AG04449 (cell line): ENCODE measurements around the gene CYP2A7.
"Not testable (repeated sequence)": the region's sequence is repeated elsewhere in the genome, so short reads cannot be mapped to it uniquely, and the experiment has no call there.

ENCODE experiments used
- CTCF ChIA-PET: fragments of 350-600 bp; formaldehyde crosslinking; extraction: SDS; loops from one replicate; lab custom pipeline; 2021; ENCODE audit warnings: antibody characterized with exemption; lab: Yijun Ruan, JAX
- POLR2A ChIA-PET: fragments of 400-600, 350-600 bp; formaldehyde crosslinking; extraction: SDS; loops from one replicate; lab custom pipeline; 2020; ENCODE audit warnings: antibody characterized with exemption, inconsistent platforms; lab: Yijun Ruan, JAX
- DNase-seq: peaks from one replicate; pipeline ENCODE4 v3.0.0-alpha.2; 2010; ENCODE audit warnings: low read depth, low spot score
- H3K4me3 ChIP-seq: 2 replicates; pipeline ENCODE4 v1.5.1; 2011; ENCODE audit warnings: low read depth, mild to moderate bottlenecking, control low read depth, low read length
- TF ChIP-seq, protein P1 (sequence below): IDR thresholded peaks from one replicate; pipeline ENCODE4 v1.5.1; 2011; ENCODE audit warnings: mild to moderate bottlenecking, moderate library complexity, low read length, control low read depth, inconsistent platforms; ENCODE audit not compliant: insufficient read depth; ENCODE audit errors: missing control alignments

CYP2A7 gene

DNA sequence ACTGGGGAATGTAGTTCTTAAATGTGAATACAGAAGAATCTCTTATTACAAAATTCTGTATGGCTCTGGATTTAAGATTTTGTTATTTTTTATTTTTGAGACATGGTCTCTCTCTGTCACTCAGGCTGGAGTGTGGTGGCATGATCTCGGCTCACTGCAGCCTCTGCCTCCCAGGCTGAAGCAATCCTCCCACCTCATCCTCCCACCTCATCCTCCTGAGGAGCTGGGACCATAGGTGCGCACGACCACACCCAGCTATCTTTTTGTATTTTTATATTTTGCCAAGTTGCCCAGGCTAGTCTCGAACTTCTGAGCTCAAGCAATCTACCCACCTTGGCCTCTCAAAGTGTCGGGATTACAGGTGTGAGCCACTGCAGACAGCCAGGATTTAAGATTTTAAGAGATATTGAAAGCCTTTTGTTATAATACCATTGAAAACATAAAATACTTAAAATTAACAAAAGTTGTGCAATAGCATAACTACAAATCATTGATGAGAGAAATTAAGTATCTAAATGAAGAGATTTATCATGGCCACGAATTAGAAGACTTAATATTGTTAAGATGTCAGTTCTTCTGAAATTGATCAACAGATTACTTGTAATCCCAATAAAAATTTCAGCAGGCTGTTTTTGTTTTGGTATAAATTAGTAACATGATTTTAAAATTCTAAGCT is 45.1 kb downstream of the CYP2A7 start:
- no peak overlapping the region for H3K4me3 ChIP-seq
- ChIA-PET POLR2A (no interaction called here), CTCF (no interaction called here)
- TF ChIP-seq, protein P1, sequence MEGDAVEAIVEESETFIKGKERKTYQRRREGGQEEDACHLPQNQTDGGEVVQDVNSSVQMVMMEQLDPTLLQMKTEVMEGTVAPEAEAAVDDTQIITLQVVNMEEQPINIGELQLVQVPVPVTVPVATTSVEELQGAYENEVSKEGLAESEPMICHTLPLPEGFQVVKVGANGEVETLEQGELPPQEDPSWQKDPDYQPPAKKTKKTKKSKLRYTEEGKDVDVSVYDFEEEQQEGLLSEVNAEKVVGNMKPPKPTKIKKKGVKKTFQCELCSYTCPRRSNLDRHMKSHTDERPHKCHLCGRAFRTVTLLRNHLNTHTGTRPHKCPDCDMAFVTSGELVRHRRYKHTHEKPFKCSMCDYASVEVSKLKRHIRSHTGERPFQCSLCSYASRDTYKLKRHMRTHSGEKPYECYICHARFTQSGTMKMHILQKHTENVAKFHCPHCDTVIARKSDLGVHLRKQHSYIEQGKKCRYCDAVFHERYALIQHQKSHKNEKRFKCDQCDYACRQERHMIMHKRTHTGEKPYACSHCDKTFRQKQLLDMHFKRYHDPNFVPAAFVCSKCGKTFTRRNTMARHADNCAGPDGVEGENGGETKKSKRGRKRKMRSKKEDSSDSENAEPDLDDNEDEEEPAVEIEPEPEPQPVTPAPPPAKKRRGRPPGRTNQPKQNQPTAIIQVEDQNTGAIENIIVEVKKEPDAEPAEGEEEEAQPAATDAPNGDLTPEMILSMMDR = no peak
- no peak for DNase-seq

DNA sequence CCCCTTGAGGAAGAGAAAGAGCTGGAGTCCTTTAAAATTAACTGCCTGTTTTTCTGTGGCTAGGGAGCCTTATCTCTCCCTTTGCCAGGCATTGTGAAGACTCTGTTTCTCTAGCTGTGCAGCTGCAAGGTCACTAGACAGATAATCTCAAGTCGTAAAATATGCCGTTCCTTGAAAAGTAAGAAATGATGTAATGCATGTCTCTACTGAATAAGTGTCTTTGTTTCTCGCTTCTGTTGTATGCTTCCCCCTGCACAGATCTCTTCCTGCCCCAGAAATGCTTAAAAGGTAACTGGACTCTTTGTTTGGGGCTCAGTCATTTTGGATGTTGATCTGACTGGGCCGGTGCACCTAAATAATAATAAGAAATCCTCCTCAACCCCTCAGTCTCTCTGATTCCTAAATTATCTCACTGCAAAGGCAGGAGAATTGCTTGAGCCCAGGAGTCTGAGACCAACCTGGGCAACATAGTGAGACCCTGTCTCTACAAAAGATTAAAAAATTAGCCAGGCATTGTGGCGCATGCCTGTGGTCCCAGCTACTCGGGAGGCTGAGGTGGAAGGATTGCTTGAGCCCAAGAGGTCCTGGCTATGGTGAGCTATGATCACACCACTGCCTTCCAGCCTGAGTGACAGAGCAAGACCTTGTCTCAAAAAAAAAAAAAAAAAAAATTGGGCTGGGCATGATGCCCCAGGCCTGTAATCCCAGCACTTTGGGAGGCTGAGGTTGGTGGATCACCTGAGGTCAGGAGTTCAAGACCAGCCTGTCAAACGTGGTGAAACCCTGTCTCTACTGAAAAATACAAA is 48.1 kb downstream of the CYP2A7 start:
- POLR2A ChIA-PET, H3K4me3 ChIP-seq, CTCF ChIA-PET, DNase-seq: not testable (repeated sequence)

DNA sequence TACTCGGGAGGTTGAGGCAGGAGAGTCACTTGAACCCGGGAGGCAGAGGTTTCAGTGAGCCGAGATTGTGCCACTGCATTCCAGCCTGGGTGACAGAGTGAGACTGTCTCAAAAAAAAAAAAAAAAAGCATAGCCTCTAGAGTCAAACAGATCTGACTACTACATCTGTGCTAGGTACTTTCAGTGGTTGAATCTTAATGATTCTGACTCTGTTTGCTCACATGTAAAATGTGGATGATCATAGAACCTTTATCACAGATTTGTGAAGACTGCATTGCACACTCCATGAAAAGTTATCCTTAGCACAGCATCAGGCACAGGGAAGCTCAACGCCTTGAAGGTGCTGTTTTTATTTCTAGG is 49.6 kb downstream of the CYP2A7 start:
- H3K4me3 ChIP-seq, DNase-seq, CTCF ChIA-PET: not testable (repeated sequence)
- POLR2A ChIA-PET = interaction anchor here (0.7 kb wide), 1 partner anchor 12 kb away, joined by 3 read pairs; no protein-coding TSS in a partner anchor

DNA sequence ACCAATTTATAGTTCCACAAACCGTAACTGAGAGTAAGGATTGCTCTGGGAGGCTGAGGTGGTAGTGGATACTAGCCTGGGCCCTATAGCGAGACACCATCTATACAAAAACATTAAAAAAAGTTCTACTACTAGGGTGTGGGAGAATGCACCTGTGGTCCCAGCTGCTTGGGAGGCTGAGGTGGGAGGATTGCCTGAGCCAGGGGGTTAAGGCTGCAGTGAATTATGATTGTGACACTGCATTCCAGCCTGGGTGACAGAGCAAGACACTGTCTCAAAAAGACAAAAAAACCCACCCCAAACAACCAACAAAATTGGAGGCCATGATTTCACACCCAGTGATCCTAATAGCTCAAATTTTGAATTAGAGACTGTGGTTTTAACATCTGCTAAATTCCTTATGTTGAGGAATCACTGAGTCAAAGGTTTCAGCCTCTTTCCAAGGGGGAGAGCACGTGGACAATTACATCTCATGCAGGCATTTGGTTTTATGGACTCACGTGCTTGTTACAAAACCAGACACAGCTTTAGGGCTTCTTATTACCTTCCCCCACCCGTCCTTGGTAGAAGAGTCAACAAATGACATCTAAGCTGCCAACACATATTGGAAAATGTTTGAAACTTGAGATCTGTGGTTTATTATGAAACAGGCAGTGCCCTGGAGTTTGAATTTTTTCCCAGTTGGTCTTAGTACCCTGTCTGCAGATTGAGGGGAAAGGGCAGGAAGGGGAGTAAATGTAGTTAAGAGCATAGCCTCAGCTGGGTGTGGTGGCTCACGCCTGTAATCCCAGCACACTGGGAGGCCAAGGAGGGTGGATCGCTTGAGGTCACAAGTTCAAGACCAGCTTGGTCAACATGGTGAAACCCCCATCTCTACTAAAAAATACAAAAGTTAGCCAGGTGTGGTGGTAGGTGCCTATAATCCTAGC is 50.3 kb downstream of the CYP2A7 start:
- ChIA-PET CTCF (interaction anchor here (1.7 kb wide), 1 partner anchor 12 kb away, joined by 10 read pairs; no protein-coding TSS in a partner anchor), POLR2A (interaction anchor here (0.7 kb wide), 1 partner anchor 11 kb away, joined by 3 read pairs; no protein-coding TSS in a partner anchor)
- H3K4me3 ChIP-seq = no peak overlapping the region
- TF ChIP-seq, protein P1 = no peak
- DNase-seq = peak; percentile 97

DNA sequence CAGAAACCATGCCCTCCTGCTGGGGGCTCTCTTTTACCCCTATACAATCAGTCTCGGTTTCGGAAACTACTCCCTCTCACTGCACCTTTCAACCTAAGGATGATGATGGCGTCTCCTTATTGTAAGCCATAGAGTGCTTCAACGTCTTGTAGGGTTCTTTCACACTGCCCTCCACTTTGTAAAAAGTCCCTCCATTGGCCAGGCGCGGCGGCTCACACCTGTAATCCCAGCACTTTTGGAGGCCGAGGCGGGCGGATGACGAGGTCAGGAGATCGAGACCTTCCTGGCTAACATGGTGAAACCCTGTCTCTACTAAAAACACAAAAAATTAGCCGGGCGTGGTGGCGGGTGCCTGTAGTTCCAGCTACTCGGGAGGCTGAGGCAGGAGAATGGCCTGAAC is 51.3 kb downstream of the CYP2A7 start:
- POLR2A ChIA-PET, DNase-seq, H3K4me3 ChIP-seq: not testable (repeated sequence)
- CTCF ChIA-PET = interaction anchor here (0.9 to 1.7 kb wide), 2 partner anchors 11 to 1434 kb away, joined by 3 to 10 read pairs; no protein-coding TSS in a partner anchor

DNA sequence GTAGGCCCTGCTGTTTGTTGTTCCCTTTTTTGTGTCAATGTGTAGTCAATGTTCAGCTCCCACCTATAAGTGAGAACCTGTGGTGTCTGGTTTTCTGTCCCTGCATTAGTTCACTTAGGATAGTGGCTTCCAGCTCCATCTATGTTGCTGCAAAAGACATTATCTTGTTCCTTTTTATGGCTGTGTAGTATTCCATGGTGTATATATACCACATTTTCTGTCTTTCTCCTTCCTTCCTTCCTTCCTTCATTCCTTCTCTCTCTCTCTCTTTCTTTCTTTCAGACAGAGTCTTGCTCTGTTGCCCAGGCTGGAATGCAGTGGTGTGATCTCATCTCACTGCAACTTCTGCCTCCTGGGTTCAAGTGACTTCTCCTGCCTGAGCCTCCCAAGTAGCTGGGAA is 52.8 kb downstream of the CYP2A7 start:
- no peak for DNase-seq
- CTCF ChIA-PET = interaction anchor here (0.9 to 1.3 kb wide), 2 partner anchors 9 to 10 kb away, joined by 4 read pairs; no protein-coding TSS in a partner anchor
- POLR2A ChIA-PET = no interaction called here
- H3K4me3 ChIP-seq = no peak overlapping the region
- TF ChIP-seq, protein P1 = no peak

DNA sequence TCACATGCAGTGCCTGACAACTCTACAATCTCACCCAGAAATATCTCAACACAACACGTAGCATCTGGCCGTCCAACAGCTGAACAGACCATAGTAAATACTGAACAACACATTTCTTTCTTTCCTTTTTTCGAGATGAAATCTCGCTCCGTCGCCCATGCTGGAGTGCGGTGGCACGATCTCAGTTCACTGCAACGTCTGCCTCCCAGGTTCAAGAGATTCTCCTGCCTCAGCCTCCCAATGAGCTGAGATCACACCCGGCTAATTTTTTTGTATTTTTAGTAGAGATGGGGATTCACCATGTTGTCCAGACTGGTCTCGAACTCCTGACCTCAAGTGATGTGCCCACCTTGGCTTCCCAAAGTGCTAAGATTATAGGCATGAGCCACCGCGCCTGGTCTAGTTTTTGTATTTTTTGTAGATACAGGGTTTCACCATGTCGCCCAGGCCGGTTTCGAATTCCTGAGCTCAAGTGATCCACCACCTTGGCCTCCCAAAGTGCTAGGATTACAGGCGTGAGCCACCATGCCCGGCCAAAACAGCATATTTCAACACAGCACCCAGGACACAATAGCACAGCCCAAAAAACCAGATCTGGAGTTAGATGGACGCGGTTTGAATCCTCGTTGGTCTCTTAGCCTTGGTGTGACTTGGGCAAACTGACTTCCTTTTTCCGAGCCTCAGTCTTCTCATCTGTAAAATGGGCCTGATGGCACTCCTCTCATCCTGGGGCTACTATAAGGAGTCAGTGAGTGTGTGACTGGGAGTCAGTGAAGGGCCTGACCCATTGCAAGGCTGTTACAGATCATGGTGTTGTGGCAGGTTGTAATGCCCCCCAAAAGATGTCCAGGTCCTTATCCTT is 54.4 kb downstream of the CYP2A7 start:
- ChIA-PET CTCF (interaction anchor here (1.4 kb wide), 1 partner anchor 11 kb away, joined by 3 read pairs; no protein-coding TSS in a partner anchor), POLR2A (no interaction called here)
- DNase-seq = no peak
- TF ChIP-seq, protein P1 = no peak
- H3K4me3 ChIP-seq = no peak overlapping the region

DNA sequence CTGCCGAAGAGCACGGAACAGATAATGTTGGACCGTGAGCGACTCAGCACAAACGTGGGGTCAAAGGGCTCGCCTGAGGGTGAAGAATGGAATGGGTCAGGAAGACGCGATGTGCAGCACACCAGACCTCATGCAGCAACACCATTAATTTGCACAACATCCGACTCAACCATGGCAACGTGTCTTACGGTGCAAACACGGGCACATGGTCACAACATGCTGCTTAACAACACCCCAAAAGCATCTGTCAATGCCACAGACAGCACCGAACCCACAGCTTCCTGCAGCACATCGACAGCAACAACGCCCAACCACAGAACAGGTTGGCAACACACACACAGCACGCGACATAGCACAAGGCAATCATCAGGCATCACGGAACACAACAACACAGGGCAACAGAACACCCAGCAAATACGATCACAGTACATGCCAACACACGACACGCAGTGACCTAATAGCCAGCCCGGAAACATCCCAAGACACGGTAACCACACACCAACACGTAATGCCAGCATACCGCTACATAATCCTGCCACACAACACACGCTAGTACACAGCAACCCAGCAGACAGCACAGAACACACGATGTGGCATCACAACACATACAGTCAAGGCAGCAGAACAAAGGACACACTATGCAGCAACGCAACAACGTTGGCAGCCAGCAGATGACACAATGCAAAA is 55.2 kb downstream of the CYP2A7 start:
- CTCF ChIA-PET = interaction anchor here (1.4 kb wide), 1 partner anchor 10 kb away, joined by 3 read pairs; no protein-coding TSS in a partner anchor
- DNase-seq, H3K4me3 ChIP-seq, POLR2A ChIA-PET: not testable (repeated sequence)

DNA sequence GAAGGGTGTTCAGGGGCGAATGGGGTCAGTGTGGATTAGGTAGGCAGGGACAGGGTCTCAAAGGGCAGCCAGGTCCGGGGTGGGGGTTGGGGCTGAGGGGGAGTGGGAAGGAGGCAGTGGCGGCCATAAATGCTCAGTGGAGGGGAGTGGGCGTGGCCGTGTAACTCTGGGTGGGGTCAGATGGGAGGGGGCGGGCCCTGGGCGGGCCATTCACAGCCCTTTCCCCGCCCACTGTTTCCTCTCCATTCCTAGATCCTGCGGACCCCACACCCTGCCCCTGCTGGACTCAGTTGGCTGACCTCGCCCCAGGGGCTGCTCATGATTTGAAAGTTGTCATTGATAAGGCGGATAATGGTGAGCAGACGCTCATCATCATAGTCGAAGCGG is 55.7 kb downstream of the CYP2A7 start:
- H3K4me3 ChIP-seq, POLR2A ChIA-PET, DNase-seq, CTCF ChIA-PET: not testable (repeated sequence)
